ENCODE data around the gene AAMDC. TPM values are rescaled to one million over a fixed set of nuclear protein-coding genes. Genes with fewer than 3 reads are reported as not detected.

Gene AAMDC
- total and polyA plus RNA-seq, 2 of the 13 experiments (the other 11 are each of a cell fraction or from before 2014, with no cell fraction given), result 18.1 to 35.6 TPM

- intact Hi-C loops (cut with micrococcal nuclease; ENCODE audit: unreplicated experiment), result no loop called here
- no peak for FAIRE-seq
- ChIA-PET CTCF (ENCODE audit: low intra/inter-chr PET ratio, low total read pairs) (no interaction called here), POLR2A (no interaction called here)
- no peak overlapping the region for H3K4me3 ChIP-seq (replicated peaks in 1 of 3; ENCODE audit: insufficient read depth in 1 of 3, low read depth in 2 of 3, low read length in 3 of 3)
- no peak overlapping the region for H3K4me2 ChIP-seq (ENCODE audit: low read depth, low read length)
- no peaks in the 10 kb centered on the region for H4K20me1 ChIP-seq (ENCODE audit: insufficient read depth, low read length)
- whole genome bisulfite sequencing (ENCODE audit: low lambda C conversion rate), result 89% methylated on average over 1 of the region's 1 CpG
- peaks cover 2 to 6% of the 10 kb centered on the region in 2 experiments; a peak in 4 of 5 replicates for H3K36me3 ChIP-seq (replicated peaks in 1 of 2; ENCODE audit: control insufficient read depth in 1 of 2, insufficient read depth in 2 of 2, low read length in 2 of 2)
- no peak for ATAC-seq
- H3K9ac ChIP-seq (ENCODE audit: insufficient read depth, low read depth, low read length), result no peak overlapping the region
- H3K9me3 ChIP-seq (ENCODE audit: low read length), result no peaks in the 10 kb centered on the region
- H3K27me3 ChIP-seq (ENCODE audit: control insufficient read depth in 1 of 2, insufficient read depth in 2 of 2, low read length in 2 of 2), result no peaks in the 10 kb centered on the region
- no TSS peak for BruUV-seq (replicated peaks)
- DNase-seq (ENCODE audit: low spot score), result no peak
- H3K27ac ChIP-seq (ENCODE audit: extremely low read length, insufficient read depth, low read length), result no peak overlapping the region
- in situ Hi-C loops (cut with HindIII; ENCODE audit: extremely low pct_ligation_motif_present, low pct_unique_long_range_greater_than_20kb), result no loop called here
- TF ChIP-seq SPEN (CRISPR knock-in tag; IDR thresholded peaks at IDR 0.05; ENCODE audit: low read depth), result no peak
- no peak for TF ChIP-seq ASH2L (IDR thresholded peaks at IDR 0.05; ENCODE audit: insufficient read length, low read depth, low read length)
- no peak for TF ChIP-seq AGO2 (optimal IDR thresholded peaks at IDR 0.05; ENCODE audit: low read depth, low read length)
- H3K4me1 ChIP-seq (ENCODE audit: insufficient read depth, low read length), result no peaks in the 10 kb centered on the region
- H3K79me2 ChIP-seq (ENCODE audit: insufficient read depth, low read length), result no peaks in the 10 kb centered on the region
- H2AFZ ChIP-seq (ENCODE audit: low read length), result no peak overlapping the region
These were observed 44.9 kb downstream of the AAMDC start for GRCh38 chr11:77865805-77866204.

GRCh38 chr11:77866336-77866735 lies 45.4 kb downstream of the AAMDC start:
- intact Hi-C loops (cut with micrococcal nuclease; ENCODE audit: unreplicated experiment), result no loop called here
- CTCF ChIA-PET (ENCODE audit: low intra/inter-chr PET ratio, low total read pairs), result no interaction called here
- Histone ChIP-seq H4K20me1 (ENCODE audit: insufficient read depth, low read length) (no peaks in the 10 kb centered on the region), H3K4me3 (replicated peaks in 1 of 3; ENCODE audit: insufficient read depth in 1 of 3, low read depth in 2 of 3, low read length in 3 of 3) (no peak overlapping the region), H3K27ac (ENCODE audit: extremely low read length, insufficient read depth, low read length) (no peak overlapping the region), H3K79me2 (ENCODE audit: insufficient read depth, low read length) (no peaks in the 10 kb centered on the region), H3K9me3 (ENCODE audit: low read length) (no peaks in the 10 kb centered on the region), H2AFZ (ENCODE audit: low read length) (no peak overlapping the region), H3K9ac (ENCODE audit: insufficient read depth, low read depth, low read length) (no peak overlapping the region), H3K27me3 (ENCODE audit: control insufficient read depth in 1 of 2, insufficient read depth in 2 of 2, low read length in 2 of 2) (no peaks in the 10 kb centered on the region), H3K4me1 (ENCODE audit: insufficient read depth, low read length) (no peaks in the 10 kb centered on the region), H3K36me3 (replicated peaks in 1 of 2; ENCODE audit: control insufficient read depth in 1 of 2, insufficient read depth in 2 of 2, low read length in 2 of 2) (peaks cover 2 to 7% of the 10 kb centered on the region in 2 experiments; a peak in 4 of 5 replicates), H3K4me2 (ENCODE audit: low read depth, low read length) (no peak overlapping the region)
- POLR2A ChIA-PET, result no interaction called here
- FAIRE-seq (no peak), ATAC-seq (no peak), DNase-seq (ENCODE audit: low spot score) (no peak)
- no TSS peak for BruUV-seq (replicated peaks)
- in situ Hi-C loops (cut with HindIII; ENCODE audit: extremely low pct_ligation_motif_present, low pct_unique_long_range_greater_than_20kb), result no loop called here
- TF ChIP-seq ZNF572 (CRISPR knock-in tag; IDR thresholded peaks at IDR 0.05) (no peak), TSC22D2 (CRISPR knock-in tag; IDR thresholded peaks at IDR 0.05; ENCODE audit: borderline replicate concordance) (no peak), SALL1 (CRISPR knock-in tag; IDR thresholded peaks at IDR 0.05) (no peak), CREBL2 (CRISPR knock-in tag; IDR thresholded peaks at IDR 0.05; ENCODE audit: borderline replicate concordance) (no peak), ZNF143 (CRISPR knock-in tag; IDR thresholded peaks at IDR 0.05) (no peak), SOX5 (CRISPR knock-in tag; IDR thresholded peaks at IDR 0.05; ENCODE audit: borderline replicate concordance) (no peak), RBM22 (optimal IDR thresholded peaks at IDR 0.05; ENCODE audit: low read length) (no peak), ZNF775 (CRISPR knock-in tag; IDR thresholded peaks at IDR 0.05; ENCODE audit: borderline replicate concordance) (no peak), GRHL1 (CRISPR knock-in tag; conservative IDR thresholded peaks at IDR 0.05) (no peak)
- WGBS (ENCODE audit: low lambda C conversion rate), result 84% methylated on average over 1 of the region's 1 CpG
